ENCODE data around the gene NPAS2. TPM values are rescaled to one million over a fixed set of nuclear protein-coding genes. Genes with fewer than 3 reads are reported as not detected.

Gene NPAS2
- total RNA-seq, result 72.6 TPM

GRCh38 chr2:100819370-100820272 lies at the start of gene NPAS2:
NPAS2 (plus strand) TSS chr2:100820139; CDS start chr2:100904755, 84,616 bp downstream.
- no peaks in the 10 kb centered on the region for H3K36me3 ChIP-seq
- no peak for TF ChIP-seq CTCF (IDR thresholded peaks at IDR 0.05)
- H3K27me3 ChIP-seq, result no peaks in the 10 kb centered on the region
- H3K27ac ChIP-seq, result peak within 1 kb of the TSS; percentile 95 to 96
- H3K4me1 ChIP-seq, result peaks cover 0 to 5% of the 10 kb centered on the region in 2 donors
- H3K9me3 ChIP-seq, result no peaks in the 10 kb centered on the region
- intact Hi-C loops (cut with DNase I), result loop anchor here (2.0 to 5.0 kb wide), 6 partner anchors 67 to 333 kb away; partner anchors contain the start of gene TBC1D8
- peak in 1 of 2 donors; percentile 65 for DNase-seq (ENCODE audit: low spot score in 2 of 2)
- peak within 1 kb of the TSS; percentile 91 to 95 for H3K4me3 ChIP-seq

GRCh38 chr2:100771125-100771524 lies 48.8 kb upstream of the NPAS2 start:
- intact Hi-C loops (cut with DNase I), result no loop called here
- peaks cover 0 to 7% of the 10 kb centered on the region in 2 donors for H3K4me1 ChIP-seq
- H3K9me3 ChIP-seq, result no peaks in the 10 kb centered on the region
- no peaks in the 10 kb centered on the region for H3K27me3 ChIP-seq
- DNase-seq (ENCODE audit: low spot score in 2 of 2), result no peak
- H3K27ac ChIP-seq, result no peak overlapping the region
- no peak overlapping the region for H3K4me3 ChIP-seq
- H3K36me3 ChIP-seq, result no peaks in the 10 kb centered on the region
- no peak for TF ChIP-seq CTCF (IDR thresholded peaks at IDR 0.05)

- intact Hi-C loops (cut with DNase I), result no loop called here
- no peak for DNase-seq (ENCODE audit: low spot score in 2 of 2)
- TF ChIP-seq CTCF (IDR thresholded peaks at IDR 0.05), result no peak
These were observed 46.4 kb upstream of the NPAS2 start for GRCh38 chr2:100773538-100773937.

GRCh38 chr2:100776445-100776844 lies 43.5 kb upstream of the NPAS2 start:
- H3K9me3 ChIP-seq, result no peaks in the 10 kb centered on the region
- no peak for DNase-seq (ENCODE audit: low spot score in 2 of 2)
- no peaks in the 10 kb centered on the region for H3K27me3 ChIP-seq
- no peak overlapping the region for H3K27ac ChIP-seq
- H3K36me3 ChIP-seq, result no peaks in the 10 kb centered on the region
- TF ChIP-seq CTCF (IDR thresholded peaks at IDR 0.05), result no peak
- intact Hi-C loops (cut with DNase I), result no loop called here
- no peak overlapping the region for H3K4me3 ChIP-seq
- no peaks in the 10 kb centered on the region for H3K4me1 ChIP-seq

More at GRCh38 chr2:100773538-100773937, 46.4 kb upstream of the NPAS2 start:
- Histone ChIP-seq H3K27ac (no peak overlapping the region), H3K4me3 (no peak overlapping the region), H3K27me3 (no peaks in the 10 kb centered on the region), H3K9me3 (no peaks in the 10 kb centered on the region), H3K4me1 (no peaks in the 10 kb centered on the region), H3K36me3 (no peaks in the 10 kb centered on the region)

- Histone ChIP-seq H3K27ac (no peak overlapping the region), H3K4me1 (no peaks in the 10 kb centered on the region), H3K36me3 (no peaks in the 10 kb centered on the region), H3K4me3 (no peak overlapping the region), H3K9me3 (no peaks in the 10 kb centered on the region), H3K27me3 (no peaks in the 10 kb centered on the region)
- intact Hi-C loops (cut with DNase I), result no loop called here
- no peak for DNase-seq (ENCODE audit: low spot score in 2 of 2)
- TF ChIP-seq CTCF (IDR thresholded peaks at IDR 0.05), result no peak
These were observed 41.1 kb upstream of the NPAS2 start for GRCh38 chr2:100778637-100779450.

All from ascending aorta (tissue), 2 donors.